Activated CD8-positive, alpha-beta T cell treated with anti-CD3 and anti-CD28 coated beads for 36 hours (primary cell): ENCODE data around the gene PRKCB. TPM values are rescaled to one million over a fixed set of nuclear protein-coding genes. Genes with fewer than 3 reads are reported as not detected.

ENCODE experiments used
- ATAC-seq: fragments of 200-7000 bp; cut with Tn5 transposase; one replicate; pipeline ENCODE4 v1.10.0; 2021; ENCODE audit warnings: mild to moderate bottlenecking, moderate library complexity
- CTCF ChIA-PET: fragments of 350-600 bp; sonication (Branson Sonifier 250); formaldehyde crosslinking; loops from one replicate; lab custom pipeline; 2021; ENCODE audit warnings: antibody characterized with exemption; lab: Charles Lee
- POLR2A ChIA-PET: fragments of 350-600 bp; sonication (Branson Sonifier 250); formaldehyde crosslinking; loops from one replicate; lab custom pipeline; 2021; ENCODE audit warnings: antibody characterized with exemption; lab: Charles Lee
- DNase-seq: peaks from one replicate; pipeline ENCODE4 v3.0.0-alpha.2; 2020
- H3K27ac Mint-ChIP-seq: one replicate; pipeline ENCODE4 v1.8.0; 2021; ENCODE audit warnings: mild to moderate bottlenecking, mixed read lengths
- H3K27me3 Mint-ChIP-seq: one replicate; pipeline ENCODE4 v1.8.0; 2021; ENCODE audit warnings: mixed read lengths
- H3K36me3 Mint-ChIP-seq: one replicate; pipeline ENCODE4 v1.8.0; 2021; ENCODE audit warnings: low read depth, mixed read lengths
- H3K4me1 Mint-ChIP-seq: one replicate; pipeline ENCODE4 v1.8.0; 2021; ENCODE audit warnings: low read depth, mixed read lengths
- H3K4me3 Mint-ChIP-seq: one replicate; pipeline ENCODE4 v1.8.0; 2021; ENCODE audit warnings: mild to moderate bottlenecking, moderate library complexity, mixed read lengths
- H3K9me3 Mint-ChIP-seq: one replicate; pipeline ENCODE4 v1.8.0; 2021; ENCODE audit warnings: mixed read lengths
- CTCF ChIP-seq: fragments of 200-600 bp; IDR thresholded peaks from one replicate; pipeline ENCODE4 v1.8.0; 2022; ENCODE audit warnings: antibody characterized with exemption, mild to moderate bottlenecking
- intact Hi-C: fragments of 100-400 bp; cut with micrococcal nuclease; formaldehyde crosslinking; loops from one replicate; pipeline ENCODE4 v1.10.0; 2022
- total RNA-seq, 2 experiments: library from RNA; stranded (reverse); gene quantifications; one replicate each; pipeline ENCODE4 v1.2.3, GENCODE V29; 2021

The PRKCB gene
- total RNA-seq, 2 experiments from 2014 or later: 101 to 105 TPM

GRCh38 chr16:23979441-23979840 is 143.7 kb downstream of the PRKCB start:
- Mint-ChIP-seq H3K27me3 (no peaks in the 10 kb centered on the region), H3K9me3 (no peaks in the 10 kb centered on the region), H3K27ac (no peak overlapping the region), H3K36me3 (peaks cover 11% of the 10 kb centered on the region), H3K4me1 (peaks cover 47% of the 10 kb centered on the region), H3K4me3 (no peak overlapping the region)
- CTCF ChIA-PET: interaction anchor here (1.1 kb wide), 1 partner anchor 27 kb away, joined by 3 read pairs; no protein-coding TSS in a partner anchor
- no peak for TF ChIP-seq CTCF
- ATAC-seq (no peak), DNase-seq (no peak)
- POLR2A ChIA-PET: no interaction called here
- intact Hi-C loops: no loop called here

- H3K27ac Mint-ChIP-seq: no peak overlapping the region
- ATAC-seq: peak; percentile 52
- H3K27me3 Mint-ChIP-seq: no peaks in the 10 kb centered on the region
- no peak for TF ChIP-seq CTCF
- CTCF ChIA-PET: interaction anchor here (0.9 to 1.1 kb wide), 2 partner anchors 14 to 176 kb away, joined by 3 read pairs; no protein-coding TSS in a partner anchor
- peaks cover 10% of the 10 kb centered on the region for H3K36me3 Mint-ChIP-seq
- no peak overlapping the region for H3K4me3 Mint-ChIP-seq
- no peaks in the 10 kb centered on the region for H3K9me3 Mint-ChIP-seq
- POLR2A ChIA-PET: no interaction called here
- DNase-seq: peak; percentile 24
- peaks cover 41% of the 10 kb centered on the region for H3K4me1 Mint-ChIP-seq
- intact Hi-C loops: no loop called here
Measured at GRCh38 chr16:23979982-23980381, 144.2 kb downstream of the PRKCB start.

- Mint-ChIP-seq H3K4me3 (no peak overlapping the region), H3K27ac (no peak overlapping the region), H3K27me3 (no peaks in the 10 kb centered on the region), H3K36me3 (peaks cover 10% of the 10 kb centered on the region), H3K9me3 (no peaks in the 10 kb centered on the region), H3K4me1 (peaks cover 24% of the 10 kb centered on the region)
- no peak for TF ChIP-seq CTCF
- intact Hi-C loops: no loop called here
- no peak for ATAC-seq
- ChIA-PET CTCF (interaction anchor here (1.1 kb wide), 1 partner anchor 178 kb away, joined by 3 read pairs; no protein-coding TSS in a partner anchor), POLR2A (no interaction called here)
- DNase-seq: no peak
Measured at GRCh38 chr16:23981429-23982399, 145.9 kb downstream of the PRKCB start.

GRCh38 chr16:23986455-23986854 is 150.7 kb downstream of the PRKCB start:
- Mint-ChIP-seq H3K4me3 (no peak overlapping the region), H3K9me3 (no peaks in the 10 kb centered on the region), H3K27ac (no peak overlapping the region), H3K27me3 (no peaks in the 10 kb centered on the region), H3K36me3 (peaks cover 35% of the 10 kb centered on the region), H3K4me1 (peaks cover 27% of the 10 kb centered on the region)
- no peak for TF ChIP-seq CTCF
- ATAC-seq: no peak
- POLR2A ChIA-PET: no interaction called here
- DNase-seq: no peak
- intact Hi-C loops: no loop called here
- CTCF ChIA-PET: no interaction called here

- peak; percentile 9 for DNase-seq
- Mint-ChIP-seq H3K9me3 (no peaks in the 10 kb centered on the region), H3K27me3 (no peaks in the 10 kb centered on the region), H3K4me1 (peaks cover 27% of the 10 kb centered on the region), H3K36me3 (peaks cover 35% of the 10 kb centered on the region), H3K4me3 (no peak overlapping the region), H3K27ac (no peak overlapping the region)
- TF ChIP-seq CTCF: no peak
- ChIA-PET CTCF (no interaction called here), POLR2A (no interaction called here)
- peak; percentile 84 for ATAC-seq
- intact Hi-C loops: no loop called here
Measured at GRCh38 chr16:23987443-23987842, 151.7 kb downstream of the PRKCB start.
